ENCODE measurements around the gene STK35.

STK35 gene

DNA sequence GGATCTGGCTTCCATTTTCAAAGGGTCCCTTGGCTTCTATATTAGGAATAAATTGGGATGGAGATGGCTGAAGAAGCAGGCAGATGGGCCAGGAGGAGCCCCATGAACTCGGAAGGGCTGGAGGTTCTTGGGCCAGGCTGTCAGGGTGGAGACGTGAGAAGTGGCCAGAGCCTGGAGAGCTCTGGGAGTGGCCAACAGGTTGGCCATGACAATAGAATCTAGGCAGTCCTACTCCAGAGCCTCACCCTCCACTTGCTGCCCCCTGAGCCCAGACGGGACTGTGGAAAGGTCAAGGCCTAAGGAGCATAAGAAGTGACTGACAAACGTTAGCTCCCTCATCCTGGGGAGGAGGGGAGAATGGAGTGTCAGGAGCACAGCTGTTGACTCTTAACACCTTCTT lies 62.1 kb downstream of the STK35 start:
- TF ChIP-seq, protein P1, sequence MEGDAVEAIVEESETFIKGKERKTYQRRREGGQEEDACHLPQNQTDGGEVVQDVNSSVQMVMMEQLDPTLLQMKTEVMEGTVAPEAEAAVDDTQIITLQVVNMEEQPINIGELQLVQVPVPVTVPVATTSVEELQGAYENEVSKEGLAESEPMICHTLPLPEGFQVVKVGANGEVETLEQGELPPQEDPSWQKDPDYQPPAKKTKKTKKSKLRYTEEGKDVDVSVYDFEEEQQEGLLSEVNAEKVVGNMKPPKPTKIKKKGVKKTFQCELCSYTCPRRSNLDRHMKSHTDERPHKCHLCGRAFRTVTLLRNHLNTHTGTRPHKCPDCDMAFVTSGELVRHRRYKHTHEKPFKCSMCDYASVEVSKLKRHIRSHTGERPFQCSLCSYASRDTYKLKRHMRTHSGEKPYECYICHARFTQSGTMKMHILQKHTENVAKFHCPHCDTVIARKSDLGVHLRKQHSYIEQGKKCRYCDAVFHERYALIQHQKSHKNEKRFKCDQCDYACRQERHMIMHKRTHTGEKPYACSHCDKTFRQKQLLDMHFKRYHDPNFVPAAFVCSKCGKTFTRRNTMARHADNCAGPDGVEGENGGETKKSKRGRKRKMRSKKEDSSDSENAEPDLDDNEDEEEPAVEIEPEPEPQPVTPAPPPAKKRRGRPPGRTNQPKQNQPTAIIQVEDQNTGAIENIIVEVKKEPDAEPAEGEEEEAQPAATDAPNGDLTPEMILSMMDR (IDR thresholded peaks at IDR 0.05; ENCODE audit: control extremely low read depth, extremely low read depth, low read depth, missing control alignments) = no peak
- CTCF ChIA-PET = interaction anchor here (1.0 to 4.7 kb wide), 2 partner anchors 9 to 199 kb away, joined by 3 to 38 read pairs; no protein-coding TSS in a partner anchor
- POLR2A ChIA-PET = no interaction called here
- no peak for DNase-seq (ENCODE audit: extremely low spot score)

DNA sequence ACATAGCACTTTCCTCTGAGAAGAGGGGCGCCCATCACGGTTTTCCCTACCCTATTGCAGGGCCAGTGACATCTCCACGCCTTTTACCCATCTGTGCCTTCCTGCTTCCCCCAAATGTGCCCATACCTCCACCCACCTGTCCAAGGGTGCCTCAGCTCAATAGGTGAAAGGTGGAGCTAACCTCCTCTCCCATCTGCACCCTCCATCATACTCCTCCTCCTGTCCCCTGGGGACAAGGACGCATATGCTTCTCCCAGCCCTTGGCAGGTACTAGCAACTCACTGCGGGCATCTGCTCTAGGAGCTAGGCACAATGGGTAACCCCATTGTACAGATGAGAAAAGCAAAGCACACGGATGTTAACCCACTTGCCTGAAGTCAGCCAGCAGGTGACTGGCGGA lies 62.8 kb downstream of the STK35 start:
- ChIA-PET CTCF (interaction anchor here (4.7 kb wide), 1 partner anchor 9 kb away, joined by 38 read pairs; no protein-coding TSS in a partner anchor), POLR2A (no interaction called here)
- DNase-seq (ENCODE audit: extremely low spot score) = no peak
- TF ChIP-seq, protein P1 (IDR thresholded peaks at IDR 0.05; ENCODE audit: control extremely low read depth, extremely low read depth, low read depth, missing control alignments) = no peak

DNA sequence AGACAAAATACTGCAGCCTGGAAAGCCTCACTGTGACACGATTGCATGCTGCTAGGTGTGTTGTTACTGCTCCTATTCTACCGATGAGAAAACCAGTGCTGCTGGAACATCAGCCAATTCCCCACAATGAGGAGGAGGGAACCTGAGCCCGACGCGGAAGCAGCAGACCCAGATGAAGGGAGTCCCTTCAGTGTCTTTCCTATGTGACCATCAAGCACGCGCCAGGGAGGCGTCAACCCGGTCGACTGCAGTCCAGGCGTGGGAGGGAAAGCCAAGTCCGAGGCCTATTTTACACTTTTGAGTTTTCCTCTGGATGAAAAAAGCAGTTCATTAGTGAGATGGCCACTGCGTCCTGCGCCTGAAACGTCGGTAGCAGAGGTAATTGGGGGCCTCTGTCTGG lies 63.3 kb downstream of the STK35 start:
- no peak for DNase-seq (ENCODE audit: extremely low spot score)
- CTCF ChIA-PET = no interaction called here
- POLR2A ChIA-PET = no interaction called here
- TF ChIP-seq, protein P1 (IDR thresholded peaks at IDR 0.05; ENCODE audit: control extremely low read depth, extremely low read depth, low read depth, missing control alignments) = no peak

DNA sequence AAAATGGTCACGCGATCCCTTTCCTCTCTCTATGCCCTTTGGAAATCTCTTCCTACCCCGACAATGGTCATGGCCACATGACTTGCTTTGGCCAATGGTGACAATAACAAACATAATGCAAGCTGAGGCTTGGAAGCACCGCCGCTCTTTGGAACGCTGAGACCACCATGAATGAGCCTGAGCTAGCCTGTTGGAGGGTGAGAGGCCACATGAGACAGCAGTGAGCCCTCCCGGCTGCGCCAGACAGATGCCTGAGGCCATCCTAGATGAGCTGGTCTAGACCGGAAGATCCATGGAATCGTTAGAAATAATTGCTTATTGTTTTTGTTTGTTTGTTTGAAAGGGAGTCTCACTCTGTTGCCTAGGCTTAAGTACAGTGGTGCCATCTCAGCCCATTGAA lies 64.2 kb downstream of the STK35 start:
- ChIA-PET POLR2A (no interaction called here), CTCF (interaction anchor here (0.8 to 1.0 kb wide), 2 partner anchors 14 to 18 kb away, joined by 3 read pairs; no protein-coding TSS in a partner anchor)
- TF ChIP-seq, protein P1 (IDR thresholded peaks at IDR 0.05; ENCODE audit: control extremely low read depth, extremely low read depth, low read depth, missing control alignments) = no peak
- DNase-seq (ENCODE audit: extremely low spot score) = no peak

DNA sequence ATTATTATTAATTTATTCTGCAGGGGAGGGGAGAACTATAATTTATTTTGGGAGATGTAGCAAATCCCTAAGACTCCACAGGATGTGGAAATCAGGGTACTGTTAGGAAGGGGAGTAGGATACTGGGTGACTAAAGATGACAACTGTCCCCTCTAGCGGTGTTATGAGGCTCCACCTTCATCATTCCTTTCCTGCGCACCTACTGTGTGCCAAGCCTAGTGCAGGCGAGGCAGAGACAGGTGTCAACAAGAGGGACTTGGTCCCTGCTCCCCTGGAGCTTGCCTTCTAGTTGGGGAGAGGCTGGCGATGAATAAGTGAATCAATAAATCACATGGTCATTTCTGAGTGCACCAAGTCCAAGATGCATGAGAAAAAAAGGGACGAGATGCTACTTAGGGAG lies 65.5 kb downstream of the STK35 start:
- ChIA-PET CTCF (no interaction called here), POLR2A (no interaction called here)
- TF ChIP-seq, protein P1 (IDR thresholded peaks at IDR 0.05; ENCODE audit: control extremely low read depth, extremely low read depth, low read depth, missing control alignments) = no peak
- DNase-seq (ENCODE audit: extremely low spot score) = no peak

DNA sequence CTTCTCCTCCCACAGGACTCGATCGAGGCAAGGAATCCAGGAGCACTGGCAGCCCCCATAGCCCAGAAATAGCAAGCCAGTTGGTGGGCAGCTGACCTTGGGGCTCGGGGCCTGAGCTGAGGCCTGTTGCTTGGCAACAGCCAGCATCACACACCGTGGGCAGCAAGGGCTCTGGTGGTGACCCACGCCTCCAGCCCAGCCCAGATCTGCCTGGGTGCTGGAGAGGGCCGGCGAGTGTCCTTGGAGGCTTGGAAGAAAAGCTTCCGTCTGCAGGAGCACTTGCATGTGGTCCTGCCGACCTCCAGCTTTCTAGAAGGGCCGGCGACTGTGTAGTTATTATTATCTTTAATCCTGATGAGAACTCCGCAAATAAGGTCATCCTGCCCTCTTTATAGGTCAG lies 67.3 kb downstream of the STK35 start:
- DNase-seq (ENCODE audit: extremely low spot score) = no peak
- ChIA-PET POLR2A (no interaction called here), CTCF (interaction anchor here (0.9 to 1.1 kb wide), 3 partner anchors 20 to 204 kb away, joined by 3 to 4 read pairs (median 3); no protein-coding TSS in a partner anchor)
- TF ChIP-seq, protein P1 (IDR thresholded peaks at IDR 0.05; ENCODE audit: control extremely low read depth, extremely low read depth, low read depth, missing control alignments) = no peak

Data from GM10248 (cell line).